IPS-NIHi7 (cell line): ENCODE data around the gene ISM2.
"Not testable (repeated sequence)": the region's sequence is repeated elsewhere in the genome, so short reads cannot be mapped to it uniquely, and the experiment has no call there.

Experiments
- DNase-seq: peaks from one replicate; pipeline ENCODE4 v3.0.0; 2012; ENCODE audit warnings: mixed read lengths; ENCODE audit errors: extremely low spot score

The ISM2 gene

GRCh38 chr14:77498120-77498979, at the start of gene ISM2:
TSS of gene ISM2 (minus strand) at chr14:77498816. CDS start at chr14:77498793, 23 bp downstream.
- DNase-seq, result peak; percentile 79

- DNase-seq, result no peak
These were observed 49.0 kb upstream of the ISM2 start for GRCh38 chr14:77547512-77548180.

- DNase-seq, result not testable (repeated sequence)
These were observed 46.6 kb upstream of the ISM2 start for GRCh38 chr14:77545171-77545570.

DNA sequence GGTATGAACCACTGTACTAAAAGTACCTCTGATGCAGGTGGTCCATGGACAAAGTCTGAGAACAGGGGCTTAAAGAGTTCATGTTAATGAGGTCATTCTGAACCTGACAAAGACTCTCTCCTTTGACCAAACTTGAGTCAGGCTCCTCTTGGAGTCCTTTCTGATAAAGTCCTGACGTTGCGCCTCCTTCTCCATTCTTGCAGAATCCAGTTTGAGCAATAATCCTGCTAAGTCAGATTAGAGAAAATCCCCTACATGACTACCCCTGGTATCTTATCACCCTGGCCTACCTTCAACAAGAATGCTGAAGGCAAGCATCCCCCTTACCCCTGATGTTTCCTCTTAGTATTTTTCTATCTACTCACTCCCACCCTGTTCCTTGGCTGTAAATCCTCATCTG, 46.0 kb upstream of the ISM2 start:
- no peak for DNase-seq

DNA sequence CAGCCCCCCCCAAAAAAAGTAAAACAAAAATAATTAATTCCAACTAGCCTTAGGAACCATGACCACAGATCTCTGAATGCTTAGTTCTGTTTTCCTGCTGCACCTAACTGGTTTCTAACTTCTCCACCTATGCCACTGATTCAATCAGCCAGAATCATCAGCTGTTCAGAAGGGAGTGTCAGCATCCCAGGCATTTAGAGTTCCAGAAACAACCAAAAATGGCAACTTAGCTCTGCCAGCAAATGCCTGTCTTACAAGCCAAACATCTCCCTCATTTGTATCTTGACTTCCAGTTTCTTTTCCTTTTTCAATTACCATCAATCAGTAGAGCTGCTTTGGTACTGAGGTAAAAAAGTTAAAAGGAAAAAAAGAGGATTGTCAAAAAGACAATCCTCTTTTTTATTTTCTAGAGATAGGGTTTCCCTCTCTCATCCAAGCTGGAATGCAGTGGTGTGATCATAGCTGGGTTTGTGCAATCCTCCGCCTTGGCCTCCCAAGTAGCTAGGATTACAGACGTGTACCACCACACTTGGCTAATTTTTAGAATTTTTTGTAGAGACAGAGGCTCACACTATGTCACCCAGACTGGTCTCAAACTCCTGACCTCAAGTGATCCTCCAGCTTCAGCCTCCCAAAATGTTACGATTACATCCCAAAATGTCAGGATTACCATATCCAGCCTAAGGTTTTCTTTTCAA, 45.2 kb upstream of the ISM2 start:
- no peak for DNase-seq

DNA sequence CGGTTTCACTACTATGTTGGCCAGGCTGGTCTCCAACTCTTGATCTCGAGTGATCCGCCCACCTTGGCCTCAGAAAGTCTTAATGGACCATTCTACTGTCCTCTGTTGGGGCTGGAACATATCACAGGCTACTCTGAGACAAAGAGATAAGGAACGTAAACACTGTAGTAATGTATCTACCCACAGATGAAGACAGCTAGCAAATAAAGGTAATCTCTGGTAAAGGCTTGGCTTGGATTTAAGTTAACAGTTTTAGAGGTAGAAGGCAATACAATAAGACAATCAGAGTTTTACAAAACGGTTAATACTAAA, 44.6 kb upstream of the ISM2 start:
- no peak for DNase-seq

DNA sequence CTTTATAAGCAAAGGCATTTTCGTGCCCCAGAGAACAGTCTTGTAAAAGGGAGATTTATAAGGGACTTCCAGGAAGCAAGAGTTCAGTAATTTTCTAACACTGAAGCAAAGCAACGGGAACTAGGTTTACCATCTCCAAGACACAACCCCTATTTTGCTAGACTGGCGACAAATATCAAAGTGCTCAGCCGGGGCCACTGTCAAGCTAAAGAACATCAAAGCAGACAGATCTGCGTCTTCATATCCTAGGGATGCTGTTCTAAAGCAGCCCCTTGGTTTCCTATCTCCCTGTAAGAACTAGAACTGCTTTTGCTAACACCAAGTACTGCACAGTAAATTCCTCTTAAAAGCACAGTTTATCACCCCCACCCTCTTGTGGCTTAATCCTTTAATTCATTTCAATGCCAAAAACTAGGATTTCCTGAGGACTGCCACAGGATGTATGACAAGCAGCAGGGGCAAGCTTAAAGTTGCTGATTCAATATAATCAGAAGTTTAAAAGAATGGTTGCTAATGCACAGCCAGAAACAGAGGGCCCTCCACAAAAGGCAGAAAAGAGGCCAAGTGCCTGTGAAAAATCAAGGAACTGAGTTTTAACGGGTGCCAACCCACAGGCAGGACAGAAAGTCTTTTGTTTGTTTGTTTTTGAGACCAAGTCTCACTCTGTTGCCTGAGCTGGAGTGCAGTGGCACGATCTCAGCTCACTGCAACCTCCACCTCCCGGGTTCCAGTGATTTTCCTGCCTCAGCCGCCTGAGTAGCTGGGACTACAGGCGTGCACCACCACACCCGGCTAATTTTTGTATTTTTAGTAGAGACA, 44.0 kb upstream of the ISM2 start:
- DNase-seq, result no peak

DNA sequence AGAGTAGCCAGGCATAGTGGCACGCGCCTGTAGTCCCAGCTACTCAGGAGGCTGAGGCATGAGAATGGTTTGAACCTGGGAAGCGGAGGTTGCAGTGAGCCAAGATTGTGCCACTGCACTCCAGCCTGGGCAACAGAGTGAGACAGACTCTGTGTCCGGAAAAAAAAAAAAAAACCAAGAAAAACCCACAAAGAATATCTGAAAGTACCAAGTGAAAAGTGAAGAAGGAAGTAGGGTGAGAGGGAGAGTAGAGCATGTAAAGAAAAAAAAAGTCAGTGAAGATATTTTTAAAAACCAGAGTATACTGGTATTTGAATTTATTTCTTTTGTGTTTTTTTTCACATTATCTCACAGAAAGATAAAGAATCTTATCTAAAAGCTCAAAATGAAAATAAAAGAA, 43.3 kb upstream of the ISM2 start:
- DNase-seq, result no peak

GRCh38 chr14:77536951-77537350, 38.3 kb upstream of the ISM2 start:
- DNase-seq, result not testable (repeated sequence)

GRCh38 chr14:77531071-77531470, 32.5 kb upstream of the ISM2 start:
- no peak for DNase-seq

GRCh38 chr14:77529963-77530362, 31.3 kb upstream of the ISM2 start:
- DNase-seq, result no peak

GRCh38 chr14:77529213-77529612, 30.6 kb upstream of the ISM2 start:
- no peak for DNase-seq

DNA sequence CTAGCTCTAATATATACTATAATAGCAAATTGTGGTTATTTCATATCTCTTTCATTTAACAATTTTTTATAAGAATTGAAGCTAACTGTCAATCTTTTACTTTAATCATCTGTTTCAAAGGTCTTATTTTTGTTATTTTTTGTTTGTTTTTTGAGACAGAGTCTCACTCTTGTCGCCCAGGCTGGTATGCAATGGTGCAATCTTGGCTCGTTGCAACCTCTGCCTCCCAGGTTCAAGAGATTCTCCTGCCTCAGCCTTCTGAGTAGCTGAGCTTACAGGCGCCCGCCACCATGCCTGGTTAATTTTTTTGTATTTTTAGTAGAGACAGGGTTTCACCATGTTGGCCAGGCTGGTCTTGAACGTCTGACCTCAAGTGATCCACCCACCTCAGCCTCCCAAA, 30.1 kb upstream of the ISM2 start:
- DNase-seq, result not testable (repeated sequence)

DNA sequence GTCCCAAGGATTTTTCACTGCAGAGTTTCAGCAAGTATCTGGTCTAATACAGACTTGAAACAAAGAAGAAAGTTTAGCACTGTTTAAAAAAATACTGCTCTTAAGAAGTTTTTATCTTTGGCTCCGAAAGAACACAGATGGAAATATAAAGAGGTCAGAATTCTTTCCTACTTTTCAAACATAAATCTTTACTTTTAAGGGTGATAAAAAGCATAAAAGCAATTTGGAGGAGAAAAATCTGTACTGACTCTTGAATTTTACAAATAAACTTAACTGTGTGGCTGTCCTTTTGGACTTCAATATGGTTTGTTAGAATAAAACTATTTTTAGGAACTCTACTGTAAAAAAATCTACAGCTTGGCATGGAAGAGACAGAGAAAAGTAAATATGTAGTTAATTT, 27.6 kb upstream of the ISM2 start:
- DNase-seq, result no peak

- no peak for DNase-seq
These were observed 25.9 kb upstream of the ISM2 start for GRCh38 chr14:77524536-77524935.

- DNase-seq, result no peak
These were observed 24.5 kb upstream of the ISM2 start for GRCh38 chr14:77523109-77523508.

DNA sequence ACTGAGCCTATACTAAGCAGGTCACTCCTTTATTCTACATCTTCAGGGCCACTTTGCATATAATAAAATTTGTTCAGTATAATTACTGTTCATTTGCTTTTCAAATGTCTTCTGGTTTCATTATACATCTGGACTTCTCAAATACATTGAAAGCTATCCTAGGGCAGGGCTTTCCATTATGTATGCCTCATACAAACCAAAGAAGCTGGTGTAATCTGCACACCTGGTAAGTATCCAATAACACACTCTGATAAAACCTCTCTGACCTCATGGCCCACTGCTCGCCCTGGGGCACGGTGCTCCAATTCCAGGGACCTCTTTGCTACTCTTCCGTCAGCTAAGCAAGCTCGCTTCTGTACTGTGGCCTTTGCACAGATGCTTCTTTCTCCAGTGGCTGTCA, 21.9 kb upstream of the ISM2 start:
- DNase-seq, result no peak

DNA sequence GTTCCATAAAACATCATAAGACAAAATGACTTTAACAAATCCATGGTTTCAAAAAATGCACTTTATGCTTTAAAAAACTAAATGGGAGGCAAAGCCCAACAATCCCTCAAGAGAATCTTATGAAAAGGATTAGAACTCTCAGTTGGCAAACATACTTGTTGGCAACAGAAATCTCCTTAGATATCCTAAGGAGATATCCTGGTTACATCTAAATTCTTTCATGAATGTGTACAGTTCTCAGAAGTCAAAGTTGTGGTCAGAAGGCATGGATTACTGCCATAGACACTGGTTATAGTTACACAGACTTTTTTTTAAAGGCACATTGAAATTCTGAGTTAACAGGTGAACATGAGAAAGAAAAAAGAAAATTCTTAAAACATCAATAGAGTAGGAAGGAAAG, 17.5 kb upstream of the ISM2 start:
- no peak for DNase-seq

DNA sequence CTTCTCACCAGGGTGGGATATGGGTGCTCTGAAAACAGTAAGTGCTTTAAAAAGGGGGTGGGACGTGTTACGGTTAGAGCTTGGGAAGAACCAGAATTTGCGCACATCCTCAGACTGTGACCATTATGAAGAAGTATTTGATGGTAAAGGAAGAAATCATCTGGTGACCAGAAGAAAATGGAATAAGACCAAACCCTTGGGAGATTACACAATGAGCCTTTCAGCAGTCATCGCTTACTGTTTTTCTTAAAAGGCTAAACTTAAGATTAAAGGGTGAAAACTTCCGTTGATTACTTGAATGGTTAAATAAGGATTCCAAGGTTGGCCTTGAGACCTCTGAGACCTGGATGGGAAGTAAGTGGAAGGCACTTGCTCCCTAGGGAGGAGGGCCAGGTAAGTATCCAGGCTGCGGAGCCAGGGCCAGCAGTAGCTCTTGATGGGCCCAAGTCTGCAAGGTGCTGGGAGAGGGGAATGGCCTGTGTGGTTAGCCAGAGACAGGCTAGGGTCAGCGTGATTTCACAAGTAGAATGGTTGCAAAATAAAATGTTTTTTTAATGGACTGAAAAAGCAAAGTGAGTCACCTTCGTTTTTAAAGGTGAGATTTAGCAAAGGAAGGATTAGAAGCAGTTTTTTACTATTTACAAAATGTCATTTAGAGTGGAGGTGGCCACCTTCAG, 13.0 kb upstream of the ISM2 start:
- DNase-seq, result no peak

DNA sequence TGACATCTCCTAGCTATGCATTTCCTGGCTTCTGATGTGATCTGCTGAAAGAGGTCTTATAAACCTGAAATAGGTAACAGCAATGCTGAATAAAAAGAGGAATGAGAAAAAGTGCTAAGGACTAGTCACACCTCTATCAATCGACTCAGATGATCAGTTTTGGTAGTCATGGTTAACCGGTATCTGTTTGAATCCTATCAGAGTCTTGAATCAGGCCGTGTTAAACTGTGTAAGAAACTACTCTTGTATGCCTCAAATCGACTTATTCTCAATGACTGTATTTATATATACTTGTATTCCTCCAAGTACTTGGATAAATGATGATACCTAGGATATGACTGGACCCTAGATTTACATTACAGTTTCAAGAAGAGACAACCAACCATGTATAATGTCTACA, 10.8 kb upstream of the ISM2 start:
- DNase-seq, result no peak

DNA sequence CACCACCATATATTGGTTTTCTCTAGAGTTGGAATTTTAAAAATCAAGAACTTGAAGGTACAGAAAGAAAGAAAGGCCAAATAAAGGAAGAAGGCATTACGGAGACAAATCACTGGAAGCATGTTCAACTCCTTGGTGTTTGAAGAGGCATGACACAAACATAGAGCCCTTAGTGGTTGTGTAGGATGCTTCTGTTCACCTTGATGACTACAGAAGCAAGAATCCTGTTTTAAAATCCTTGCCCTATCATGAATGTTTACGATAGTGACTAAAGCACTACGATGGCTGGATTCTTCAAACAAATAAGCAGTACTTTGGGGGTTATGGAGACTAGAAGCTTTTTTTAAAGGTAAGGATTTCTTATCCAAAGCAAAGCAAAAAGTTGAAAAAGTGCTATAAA, 10.3 kb upstream of the ISM2 start:
- DNase-seq, result no peak
